Measurements from ENCODE around the gene ZNF618.

DNA sequence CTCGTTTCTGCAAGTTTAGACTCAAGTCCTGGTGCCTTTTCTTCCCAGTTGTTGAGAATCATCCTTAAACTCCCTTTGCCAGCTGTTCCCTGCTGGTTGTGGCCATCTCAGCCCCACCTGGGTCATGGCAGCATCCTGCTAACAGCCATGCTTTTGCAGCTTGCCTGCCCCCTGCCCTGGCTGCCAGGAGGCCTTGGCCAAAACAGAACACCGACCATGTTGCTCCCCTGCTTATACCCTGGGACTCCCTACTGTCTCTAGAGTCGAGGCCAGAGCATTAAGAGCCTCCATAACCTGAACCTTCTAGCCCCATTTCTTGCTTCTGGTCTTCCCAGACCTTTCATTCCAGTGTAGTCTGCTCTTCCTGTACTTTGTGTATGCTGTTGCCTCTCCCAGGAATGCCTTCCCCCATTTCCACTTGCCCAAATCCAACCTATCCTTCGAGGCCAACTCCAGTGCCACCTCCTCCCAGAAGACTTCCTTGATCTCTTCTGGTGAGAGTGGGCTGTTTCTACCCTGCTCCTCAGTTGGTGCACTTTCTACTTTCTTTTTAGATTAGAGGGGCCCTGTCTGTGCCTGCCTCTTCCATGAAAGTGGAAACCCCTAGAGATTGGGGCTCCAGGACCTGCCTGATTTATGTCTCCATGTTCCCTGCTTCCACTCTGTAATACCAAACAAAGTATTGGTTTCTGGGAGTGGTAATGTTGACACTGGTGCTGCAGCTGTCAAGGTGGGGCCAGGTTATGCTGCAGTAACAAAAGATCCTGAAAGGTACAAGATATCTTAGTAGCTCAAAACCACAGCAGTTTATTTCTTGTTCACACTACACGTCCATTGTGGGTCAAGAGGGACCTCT, 113.8 kb downstream of the ZNF618 start:
- TF ChIP-seq MYBL2 (CRISPR knock-in tag; IDR thresholded peaks at IDR 0.05) = no peak
- TF ChIP-seq, protein P1, sequence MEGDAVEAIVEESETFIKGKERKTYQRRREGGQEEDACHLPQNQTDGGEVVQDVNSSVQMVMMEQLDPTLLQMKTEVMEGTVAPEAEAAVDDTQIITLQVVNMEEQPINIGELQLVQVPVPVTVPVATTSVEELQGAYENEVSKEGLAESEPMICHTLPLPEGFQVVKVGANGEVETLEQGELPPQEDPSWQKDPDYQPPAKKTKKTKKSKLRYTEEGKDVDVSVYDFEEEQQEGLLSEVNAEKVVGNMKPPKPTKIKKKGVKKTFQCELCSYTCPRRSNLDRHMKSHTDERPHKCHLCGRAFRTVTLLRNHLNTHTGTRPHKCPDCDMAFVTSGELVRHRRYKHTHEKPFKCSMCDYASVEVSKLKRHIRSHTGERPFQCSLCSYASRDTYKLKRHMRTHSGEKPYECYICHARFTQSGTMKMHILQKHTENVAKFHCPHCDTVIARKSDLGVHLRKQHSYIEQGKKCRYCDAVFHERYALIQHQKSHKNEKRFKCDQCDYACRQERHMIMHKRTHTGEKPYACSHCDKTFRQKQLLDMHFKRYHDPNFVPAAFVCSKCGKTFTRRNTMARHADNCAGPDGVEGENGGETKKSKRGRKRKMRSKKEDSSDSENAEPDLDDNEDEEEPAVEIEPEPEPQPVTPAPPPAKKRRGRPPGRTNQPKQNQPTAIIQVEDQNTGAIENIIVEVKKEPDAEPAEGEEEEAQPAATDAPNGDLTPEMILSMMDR (IDR thresholded peaks at IDR 0.05) = no peak
- no peak for TF ChIP-seq CREM (CRISPR knock-in tag; IDR thresholded peaks at IDR 0.05)
- no peak for TF ChIP-seq GABPB1 (CRISPR knock-in tag; IDR thresholded peaks at IDR 0.05)
- no peak for TF ChIP-seq SOX15 (CRISPR knock-in tag; IDR thresholded peaks at IDR 0.05)
- no peak for TF ChIP-seq TCF7 (CRISPR knock-in tag; IDR thresholded peaks at IDR 0.05; ENCODE audit: low read depth)
- no peak for TF ChIP-seq MXD4 (CRISPR knock-in tag; IDR thresholded peaks at IDR 0.05; ENCODE audit: borderline replicate concordance)
- TF ChIP-seq, protein P2, sequence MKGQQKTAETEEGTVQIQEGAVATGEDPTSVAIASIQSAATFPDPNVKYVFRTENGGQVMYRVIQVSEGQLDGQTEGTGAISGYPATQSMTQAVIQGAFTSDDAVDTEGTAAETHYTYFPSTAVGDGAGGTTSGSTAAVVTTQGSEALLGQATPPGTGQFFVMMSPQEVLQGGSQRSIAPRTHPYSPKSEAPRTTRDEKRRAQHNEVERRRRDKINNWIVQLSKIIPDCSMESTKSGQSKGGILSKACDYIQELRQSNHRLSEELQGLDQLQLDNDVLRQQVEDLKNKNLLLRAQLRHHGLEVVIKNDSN (CRISPR knock-in tag; IDR thresholded peaks at IDR 0.05) = no peak
- no peak for TF ChIP-seq ZNF232 (CRISPR knock-in tag; IDR thresholded peaks at IDR 0.05)
